Skin epidermis (tissue), 12 donors: Measurements from ENCODE around the gene CCDC47.

Source experiments
- H3K27ac ChIP-seq, 21 experiments: fragments of 200-600 bp; sonication (generic) in 11 of 21; one replicate each; pipeline ENCODE4 v1.5.0; 2020; ENCODE audit warnings: mild to moderate bottlenecking in 3 of 21, inconsistent platforms in 2 of 21, moderate library complexity in 2 of 21
- H3K4me3 ChIP-seq, 7 experiments: fragments of 200-600 bp; sonication (generic) in 2 of 7; one replicate each; pipeline ENCODE4 v1.5.0; 2020; ENCODE audit warnings: inconsistent platforms in 2 of 7, mild to moderate bottlenecking in 2 of 7, moderate library complexity in 1 of 7

The CCDC47 gene

DNA sequence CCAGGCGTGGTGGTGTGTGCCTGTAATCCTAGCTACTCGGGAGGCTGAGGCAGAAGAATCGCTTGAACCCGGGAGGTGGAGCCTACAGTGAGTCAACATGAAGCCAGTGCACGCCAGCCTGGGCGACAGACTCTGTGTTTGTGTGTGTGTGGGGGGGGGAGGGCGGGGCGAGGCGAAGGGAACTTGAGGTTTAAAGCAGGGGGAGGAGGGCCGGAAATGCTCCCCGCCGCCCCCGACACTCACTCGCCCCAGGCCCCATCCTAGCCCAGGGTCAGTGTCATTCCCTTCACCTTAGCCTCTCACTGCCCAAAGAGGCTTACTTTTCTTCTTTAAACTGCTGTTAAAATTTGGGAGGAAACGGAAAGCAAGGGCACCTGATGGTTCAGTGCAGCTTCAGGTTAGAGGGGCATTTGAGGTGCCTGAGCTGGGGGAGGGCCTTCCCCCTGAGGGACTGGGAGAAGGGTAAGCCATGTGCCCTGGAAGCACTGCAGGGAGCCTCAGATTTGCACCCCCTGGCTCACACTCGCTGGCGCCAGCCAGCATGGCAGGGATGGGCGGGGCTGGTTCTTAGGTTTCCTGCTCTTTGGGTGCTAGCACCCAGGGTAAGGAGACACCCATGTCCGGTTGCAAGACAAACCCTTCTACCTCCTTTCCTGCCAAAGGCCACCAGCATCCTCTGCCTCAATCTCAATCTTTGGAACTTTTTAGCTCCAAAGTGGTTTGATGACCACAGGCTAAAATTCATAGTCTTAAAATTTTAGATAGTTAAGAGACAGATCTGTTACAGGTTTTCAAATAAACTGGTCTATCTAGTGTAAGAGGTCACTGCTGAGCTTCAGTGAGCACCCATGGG is 71.3 kb downstream of the CCDC47 start:
- Histone ChIP-seq H3K27ac (peak overlapping the region in 16 of 21 experiments; percentile 9 to 99 (median 91)), H3K4me3 (peak overlapping the region in 6 of 7 experiments; percentile 4 to 68 (median 66))

DNA sequence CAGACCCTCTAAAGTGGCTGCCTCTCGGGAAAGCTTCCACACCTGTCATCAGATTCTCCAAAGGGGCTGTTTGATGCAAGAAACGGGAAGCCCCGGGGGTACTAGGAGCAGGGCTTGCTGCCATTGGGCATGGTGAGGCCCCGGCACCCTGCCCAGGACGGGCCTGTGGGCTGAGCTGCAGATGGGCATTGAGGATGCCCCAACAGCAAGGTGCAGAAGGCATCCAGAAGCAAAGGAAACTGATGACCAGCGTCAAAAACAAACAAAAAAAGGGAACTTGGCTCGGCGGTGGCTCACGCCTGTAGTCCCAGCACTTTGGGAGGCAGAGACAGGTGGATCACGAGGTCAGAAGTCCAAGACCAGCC is 72.0 kb downstream of the CCDC47 start:
- Histone ChIP-seq H3K4me3 (peak overlapping the region; percentile 37 to 68 (median 65)), H3K27ac (peak overlapping the region in 20 of 21 experiments; percentile 31 to 99 (median 89))

- Histone ChIP-seq H3K27ac (peak overlapping the region; percentile 40 to 99 (median 89)), H3K4me3 (peak overlapping the region; percentile 37 to 68 (median 65))
Measured at GRCh38 chr17:63700528-63701455, 72.6 kb downstream of the CCDC47 start.

DNA sequence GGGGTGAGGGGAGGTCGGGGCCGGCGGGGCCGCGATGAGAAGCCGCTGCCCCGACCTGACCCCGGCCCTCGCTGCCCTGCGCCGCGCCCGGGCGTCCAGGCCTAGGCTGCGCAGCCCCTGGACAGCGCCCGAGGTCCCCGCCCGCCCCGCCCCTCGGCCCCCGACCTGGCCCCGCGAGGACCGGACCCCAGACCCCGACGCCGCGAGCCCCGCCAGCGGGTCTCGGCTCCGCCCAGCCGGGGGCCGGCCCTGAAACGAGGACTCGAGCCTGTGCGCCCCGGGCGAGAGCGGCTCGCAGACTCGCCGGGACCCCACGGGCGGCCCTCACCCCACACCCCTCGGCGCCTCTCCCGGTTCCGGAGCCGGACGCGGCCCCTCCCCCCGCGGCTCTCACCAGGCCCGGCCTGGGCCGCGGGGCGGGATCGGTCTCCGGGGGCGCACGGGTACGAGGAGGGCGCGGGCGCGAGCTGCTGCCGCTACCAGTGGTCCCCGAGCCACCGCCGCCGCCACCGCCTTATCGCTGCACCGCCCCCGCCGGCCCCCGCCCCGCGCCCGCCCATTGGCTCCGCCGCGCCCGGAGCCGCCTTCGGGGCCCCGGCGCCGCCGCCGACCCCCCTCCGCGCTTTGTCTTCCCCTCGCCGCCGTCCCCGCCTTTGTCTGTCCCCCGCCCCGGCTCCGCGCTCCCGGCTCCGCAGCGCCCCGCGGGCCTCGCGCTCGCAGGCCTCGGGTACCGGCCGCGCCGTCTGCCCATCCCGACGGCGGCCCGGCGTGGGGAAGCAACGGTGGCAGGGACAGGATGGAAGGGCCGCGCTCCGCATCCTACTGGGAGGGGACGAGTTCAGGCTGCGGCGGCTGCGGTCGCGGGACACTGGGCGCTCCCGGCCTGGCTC is 73.5 kb downstream of the CCDC47 start, which contains the start of gene LIMD2:
Gene LIMD2 (minus strand): TSS at position 488 of the 890 bp plus-strand sequence. CDS start 827 bp downstream, outside the sequence.
- Histone ChIP-seq H3K4me3 (peak within 1 kb of the TSS; percentile 37 to 68 (median 65)), H3K27ac (peak within 1 kb of the TSS; percentile 70 to 99 (median 89))

GRCh38 chr17:63698886-63699637 is 74.3 kb downstream of the CCDC47 start:
- Histone ChIP-seq H3K27ac (peak overlapping the region; percentile 70 to 99 (median 88)), H3K4me3 (peak overlapping the region; percentile 37 to 68 (median 65))

DNA sequence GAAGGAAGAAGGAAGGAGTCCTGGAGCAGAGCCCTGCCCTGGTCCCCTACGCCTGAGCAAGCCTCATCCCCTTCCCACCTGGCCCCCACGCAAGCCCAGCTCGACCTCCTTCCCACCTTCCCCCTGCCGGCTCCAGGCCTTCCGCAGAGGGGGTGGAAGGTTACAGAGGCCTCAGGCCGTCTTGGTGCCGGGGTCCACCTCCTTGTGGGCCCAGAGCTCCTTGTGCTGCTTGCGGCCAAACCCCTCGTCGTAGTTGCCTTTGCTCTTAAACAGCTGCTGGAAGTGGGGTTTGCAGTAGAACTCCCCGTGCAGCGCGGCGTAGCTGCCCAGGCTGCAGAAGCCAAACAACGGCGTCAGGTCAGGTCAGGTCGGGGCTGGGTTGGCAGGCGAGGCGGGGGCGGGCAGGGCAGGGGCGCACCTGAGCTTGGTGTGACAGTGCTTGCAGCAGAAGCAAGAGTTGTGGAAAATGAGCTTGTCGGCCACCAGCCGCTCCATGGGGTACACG is 75.0 kb downstream of the CCDC47 start:
- Histone ChIP-seq H3K4me3 (peak overlapping the region; percentile 37 to 68 (median 65)), H3K27ac (peak overlapping the region in 20 of 21 experiments; percentile 24 to 99 (median 88))

DNA sequence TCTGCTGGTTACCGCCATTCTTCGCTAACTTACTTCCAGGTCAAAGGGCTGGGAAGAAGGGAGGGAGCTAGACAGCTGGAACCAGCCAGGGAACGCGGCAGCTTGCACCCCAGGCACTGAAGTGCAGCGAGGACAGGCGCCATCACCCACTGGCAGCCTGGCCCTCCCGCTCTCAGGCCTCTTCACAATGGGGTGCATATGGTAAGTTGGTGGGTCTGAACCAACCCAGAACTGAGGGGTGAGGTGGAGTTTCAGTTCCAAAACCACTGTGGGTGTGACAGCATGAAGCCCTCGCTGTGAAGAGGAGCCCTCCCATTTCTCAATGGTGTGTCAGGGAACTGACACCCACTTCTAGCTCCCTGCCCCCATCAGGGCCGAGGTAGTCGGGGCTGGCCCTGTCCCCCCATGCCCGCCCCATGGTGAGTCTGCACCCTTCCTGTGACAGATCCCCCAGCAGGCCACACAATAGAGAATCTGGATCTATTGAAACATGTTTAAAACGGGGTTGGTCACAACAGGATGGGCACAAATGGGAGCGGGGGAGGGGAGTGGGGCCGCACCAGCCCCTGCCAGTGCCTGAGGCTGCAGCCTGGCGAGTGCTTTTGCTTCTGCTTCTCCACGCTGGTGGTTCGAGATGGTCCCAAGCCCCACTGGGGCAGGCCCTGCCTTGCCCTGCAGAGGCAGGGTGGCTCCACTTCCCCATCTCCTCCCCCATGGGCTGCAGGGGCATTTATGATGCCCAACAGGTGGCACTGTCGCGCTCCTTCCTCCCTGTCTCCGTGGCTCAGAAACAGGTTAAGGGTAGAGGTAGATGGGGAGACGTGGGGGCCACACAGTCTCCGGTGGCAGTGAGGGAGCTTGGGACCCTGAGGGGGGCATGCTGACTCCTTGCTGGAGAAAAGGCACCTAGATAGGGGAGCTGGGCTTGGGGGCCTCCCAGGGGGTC is 75.8 kb downstream of the CCDC47 start:
- Histone ChIP-seq H3K4me3 (peak overlapping the region; percentile 37 to 68 (median 65)), H3K27ac (peak overlapping the region in 20 of 21 experiments; percentile 14 to 99 (median 88))

DNA sequence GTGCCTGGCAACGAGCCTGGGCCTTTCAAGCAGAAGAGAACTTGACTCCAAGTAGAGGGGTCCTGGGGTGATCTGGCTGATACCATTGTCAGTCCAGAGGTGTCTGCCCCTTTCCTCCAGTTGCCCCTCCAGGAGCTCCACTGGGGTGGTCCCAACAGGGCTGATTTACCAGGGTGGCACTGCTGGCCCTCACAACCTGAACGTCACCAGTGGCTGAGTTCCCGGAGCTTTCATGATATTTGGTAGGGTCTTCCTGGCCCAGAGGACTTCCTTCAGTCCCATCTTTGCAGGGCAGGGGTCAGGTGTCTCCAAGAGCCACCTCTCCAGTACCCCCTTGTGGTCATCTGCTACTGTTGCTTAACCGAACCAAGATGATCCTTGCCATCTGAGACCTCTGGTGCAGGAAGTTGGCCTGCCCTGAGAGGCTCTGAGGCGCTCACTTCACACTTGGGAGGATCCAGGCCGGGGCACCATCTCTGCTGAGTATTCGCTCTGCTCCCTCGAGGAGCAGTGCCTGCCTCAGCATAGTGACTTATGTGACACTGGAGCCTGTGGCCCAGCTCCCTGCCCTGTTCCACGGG is 76.9 kb downstream of the CCDC47 start:
- peak overlapping the region in 1 of 7 experiments; percentile 65 for H3K4me3 ChIP-seq
- H3K27ac ChIP-seq, result peak overlapping the region in 16 of 21 experiments; percentile 14 to 99 (median 90)

- no peak overlapping the region for H3K4me3 ChIP-seq
- H3K27ac ChIP-seq, result peak overlapping the region in 4 of 21 experiments; percentile 29 to 99 (median 31)
Measured at GRCh38 chr17:63695889-63696288, 77.5 kb downstream of the CCDC47 start.
